ENCODE data around the gene NOXRED1.

Gene NOXRED1

DNA sequence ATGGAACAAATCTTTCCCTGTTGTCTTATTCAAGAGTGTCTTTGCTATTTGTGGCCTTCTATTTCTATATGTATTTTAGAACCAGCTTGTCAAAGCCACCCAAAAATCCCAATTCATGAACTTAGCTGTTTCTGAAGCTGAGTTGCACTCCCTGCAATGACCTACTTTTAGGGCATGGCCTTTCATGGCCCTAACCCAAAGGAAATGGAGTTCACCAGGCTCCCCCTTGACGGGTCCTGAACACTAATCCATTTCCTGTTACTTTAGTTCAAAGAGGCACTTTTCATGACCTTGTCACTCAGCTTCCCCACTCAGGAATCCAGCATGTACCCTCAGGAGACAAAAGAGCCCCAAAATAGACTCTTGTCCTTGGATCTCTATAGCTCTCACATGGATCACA is 54.0 kb downstream of the NOXRED1 start:
- H3K4me3 ChIP-seq (replicated peaks in 1 of 2; ENCODE audit: low read depth in 2 of 2, low read length in 2 of 2), result no peak overlapping the region
- no peak for TF ChIP-seq CTCF (IDR thresholded peaks at IDR 0.05; ENCODE audit: low read depth, low read length)
- no peak for DNase-seq (ENCODE audit: low read depth in 2 of 2)

DNA sequence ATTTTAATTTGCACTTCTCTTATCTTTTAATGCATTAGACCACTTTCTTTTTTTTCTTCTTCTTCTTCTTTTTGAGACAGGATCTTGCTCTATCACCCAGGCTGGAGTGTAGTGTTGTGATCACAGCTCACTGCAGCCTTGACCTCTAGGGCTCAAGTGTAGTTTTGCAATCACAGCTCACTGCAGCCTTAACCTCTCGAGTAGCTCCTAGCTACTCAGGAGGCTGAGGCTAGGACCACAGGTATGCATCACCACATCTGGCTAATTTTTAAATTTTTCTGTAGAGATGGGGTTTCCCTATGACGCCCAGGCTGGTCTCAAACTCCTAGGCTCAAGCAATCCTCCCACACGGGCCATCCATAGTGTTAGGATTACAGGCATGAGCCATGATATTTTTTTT is 59.2 kb downstream of the NOXRED1 start:
- no peak for TF ChIP-seq CTCF (IDR thresholded peaks at IDR 0.05; ENCODE audit: low read depth, low read length)
- H3K4me3 ChIP-seq (replicated peaks in 1 of 2; ENCODE audit: low read depth in 2 of 2, low read length in 2 of 2), result no peak overlapping the region
- no peak for DNase-seq (ENCODE audit: low read depth in 2 of 2)

- TF ChIP-seq CTCF (IDR thresholded peaks at IDR 0.05; ENCODE audit: low read depth, low read length), result no peak
- DNase-seq (ENCODE audit: low read depth in 2 of 2), result no peak
- H3K4me3 ChIP-seq (replicated peaks in 1 of 2; ENCODE audit: low read depth in 2 of 2, low read length in 2 of 2), result no peak overlapping the region
Measured at GRCh38 chr14:77359626-77360025, 63.7 kb downstream of the NOXRED1 start.

GRCh38 chr14:77356899-77357298 is 66.4 kb downstream of the NOXRED1 start:
- no peak for DNase-seq (ENCODE audit: low read depth in 2 of 2)
- no peak overlapping the region for H3K4me3 ChIP-seq (replicated peaks in 1 of 2; ENCODE audit: low read depth in 2 of 2, low read length in 2 of 2)
- TF ChIP-seq CTCF (IDR thresholded peaks at IDR 0.05; ENCODE audit: low read depth, low read length), result no peak

GRCh38 chr14:77355811-77356210 is 67.5 kb downstream of the NOXRED1 start:
- TF ChIP-seq CTCF (IDR thresholded peaks at IDR 0.05; ENCODE audit: low read depth, low read length), result no peak
- no peak overlapping the region for H3K4me3 ChIP-seq (replicated peaks in 1 of 2; ENCODE audit: low read depth in 2 of 2, low read length in 2 of 2)
- peak; percentile 16 to 19 for DNase-seq (ENCODE audit: low read depth in 2 of 2)

DNA sequence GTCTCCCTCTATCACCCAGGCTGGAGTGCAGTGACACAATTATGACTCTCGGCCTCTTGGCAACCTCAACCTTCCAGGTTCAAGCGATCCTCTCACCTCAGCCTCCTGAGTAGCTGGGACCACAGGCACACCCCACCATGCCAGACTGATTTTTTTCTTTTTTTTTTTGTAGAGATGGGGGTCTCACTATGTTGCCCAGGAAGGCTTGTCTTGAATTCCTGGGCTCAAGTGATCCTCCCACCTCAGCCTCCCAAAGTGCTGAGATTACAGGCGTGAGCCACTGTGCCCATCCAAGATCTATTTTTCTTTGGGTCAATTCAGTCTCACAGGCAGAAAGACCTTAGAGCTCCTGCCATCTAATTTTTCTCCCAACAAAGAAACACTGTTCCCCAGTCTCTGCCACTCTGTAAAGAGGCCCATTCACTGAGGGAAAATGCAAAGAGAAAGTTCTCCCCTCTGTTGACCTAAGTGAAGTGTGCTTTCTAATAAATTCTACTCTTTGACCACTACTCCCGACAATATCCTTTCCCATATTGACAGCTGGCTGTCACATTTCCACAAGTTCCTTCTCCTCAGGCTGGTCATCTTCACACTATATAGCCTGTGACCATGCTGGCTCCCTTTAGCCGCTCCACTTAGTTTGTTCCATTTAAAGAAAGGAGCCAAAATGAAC is 69.7 kb downstream of the NOXRED1 start:
- no peak overlapping the region for H3K4me3 ChIP-seq (replicated peaks in 1 of 2; ENCODE audit: low read depth in 2 of 2, low read length in 2 of 2)

More for the DNA sequence above, 69.7 kb downstream of the NOXRED1 start:
- TF ChIP-seq CTCF (IDR thresholded peaks at IDR 0.05; ENCODE audit: low read depth, low read length), result no peak
- no peak for DNase-seq (ENCODE audit: low read depth in 2 of 2)

All from cardiac fibroblast (primary cell).